HK-2 (cell line): Measurements from ENCODE around the gene ACTA2.

Experiments used
- DNase-seq: peaks from one replicate; pipeline ENCODE4 v3.0.0-alpha.2; 2018; ENCODE audit not compliant: unreplicated experiment

ACTA2 gene

DNA sequence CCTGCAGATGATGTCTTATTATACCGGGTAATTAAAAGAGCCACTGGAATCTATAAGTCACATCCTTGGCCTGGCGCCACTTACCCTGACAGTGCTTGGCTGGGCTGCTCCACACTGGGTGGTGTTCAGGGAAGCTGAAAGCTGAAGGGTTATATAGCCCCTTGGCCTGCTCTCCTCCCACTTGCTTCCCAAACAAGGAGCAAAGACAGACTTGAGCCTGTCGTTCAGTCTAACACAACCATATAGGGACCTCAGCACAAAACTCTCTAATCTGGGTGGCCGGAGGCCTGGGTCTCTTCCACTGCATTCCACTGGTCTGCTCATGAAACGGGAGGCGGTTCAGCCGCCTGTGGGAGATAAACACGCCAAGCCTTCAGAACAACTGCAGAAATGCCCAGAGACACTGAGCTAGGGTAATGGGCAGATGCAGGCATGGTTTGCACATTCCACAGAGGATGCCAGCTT lies at the start of gene ACTA2:
TSS of gene ACTA2 (minus strand) at position 127 of the 465 bp plus-strand sequence. CDS start 3,843 bp downstream, outside the sequence.
- DNase-seq = no peak

DNA sequence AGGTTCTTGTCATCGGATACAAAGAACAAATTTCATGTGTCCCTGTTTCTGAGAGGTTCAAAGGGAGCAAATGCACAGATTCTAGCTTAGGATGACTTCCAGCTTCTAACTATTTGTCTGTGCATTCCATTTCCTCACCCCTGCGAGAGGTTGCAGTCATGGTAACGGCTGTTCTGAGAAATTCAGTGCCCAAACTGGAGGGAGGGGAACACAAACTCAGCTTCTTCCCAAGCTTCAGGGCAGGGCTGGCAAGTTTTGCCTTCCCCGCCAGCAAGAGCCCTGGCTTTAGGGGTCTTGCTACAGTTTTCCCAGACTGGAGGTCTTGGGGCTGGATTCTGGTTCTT lies 49.1 kb upstream of the ACTA2 start:
- no peak for DNase-seq

DNA sequence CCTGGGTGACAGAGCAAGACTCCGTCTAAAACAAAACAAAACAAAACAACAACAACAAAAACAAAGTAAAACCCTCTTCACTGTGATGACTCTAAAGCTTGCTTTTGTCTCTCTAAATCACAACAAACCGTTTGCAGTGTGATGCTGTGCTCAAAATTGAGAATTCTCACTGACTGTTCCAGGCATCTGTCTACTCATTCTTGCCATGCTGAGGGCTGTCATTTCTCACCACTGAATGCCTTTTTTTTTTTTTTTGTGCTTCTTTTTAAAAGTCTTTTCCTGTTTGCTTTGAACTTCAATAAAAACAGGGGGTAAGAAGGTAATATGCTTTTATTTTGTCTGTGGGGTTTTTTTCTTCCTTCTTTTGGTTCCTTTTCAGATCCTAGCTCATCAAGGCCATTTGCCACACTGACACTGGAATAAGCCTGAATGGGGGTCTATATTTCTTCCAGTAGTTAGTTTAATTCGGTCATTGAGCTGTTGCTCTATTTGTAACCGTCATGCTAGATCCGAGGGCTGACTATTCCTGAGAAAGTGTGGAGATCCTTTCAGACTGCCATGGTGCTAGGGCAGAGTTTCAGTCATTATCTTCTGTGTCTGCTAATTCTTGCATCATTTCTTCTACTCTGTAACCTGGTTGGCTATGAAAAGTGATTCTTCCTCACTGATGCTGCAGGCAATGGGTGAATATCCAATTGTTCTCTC lies 48.6 kb upstream of the ACTA2 start:
- no peak for DNase-seq

DNA sequence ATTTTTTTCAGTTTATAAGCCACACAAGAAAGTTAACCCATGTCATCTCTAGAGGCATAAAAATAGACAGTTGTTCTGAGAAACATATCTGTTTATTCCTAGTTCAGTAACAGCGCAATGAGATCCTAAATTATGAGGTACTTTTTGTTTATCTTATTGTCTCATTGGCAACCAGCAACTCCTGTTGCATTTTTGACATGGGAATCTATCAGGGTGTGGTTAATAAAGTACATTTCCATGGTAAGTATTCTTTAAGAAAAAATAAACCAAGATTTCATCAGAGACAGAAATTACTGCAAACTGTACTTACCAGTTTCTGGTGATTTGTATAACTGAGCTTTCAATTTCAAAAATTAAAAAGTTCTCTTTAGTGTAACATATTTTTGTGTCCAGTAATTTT lies 47.1 kb upstream of the ACTA2 start:
- no peak for DNase-seq

DNA sequence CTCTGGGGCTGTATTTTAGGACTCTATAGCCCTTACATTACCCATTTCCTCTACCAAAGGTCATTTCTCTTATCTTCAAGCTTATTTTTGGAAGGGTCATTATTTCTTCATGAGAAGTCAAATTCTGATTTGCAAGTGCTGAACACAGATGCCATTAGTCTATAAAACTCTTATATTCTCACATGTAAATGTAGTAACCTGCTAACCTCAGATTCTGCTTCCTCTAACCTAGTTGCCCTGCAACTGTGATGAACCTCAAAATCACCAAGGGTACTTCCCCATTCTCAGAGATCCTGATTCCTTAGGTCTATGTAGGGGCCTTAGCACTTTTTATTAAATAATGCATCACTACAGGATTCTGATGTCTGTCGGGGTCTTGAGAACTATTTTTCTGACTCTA lies 44.4 kb upstream of the ACTA2 start:
- DNase-seq = no peak

DNA sequence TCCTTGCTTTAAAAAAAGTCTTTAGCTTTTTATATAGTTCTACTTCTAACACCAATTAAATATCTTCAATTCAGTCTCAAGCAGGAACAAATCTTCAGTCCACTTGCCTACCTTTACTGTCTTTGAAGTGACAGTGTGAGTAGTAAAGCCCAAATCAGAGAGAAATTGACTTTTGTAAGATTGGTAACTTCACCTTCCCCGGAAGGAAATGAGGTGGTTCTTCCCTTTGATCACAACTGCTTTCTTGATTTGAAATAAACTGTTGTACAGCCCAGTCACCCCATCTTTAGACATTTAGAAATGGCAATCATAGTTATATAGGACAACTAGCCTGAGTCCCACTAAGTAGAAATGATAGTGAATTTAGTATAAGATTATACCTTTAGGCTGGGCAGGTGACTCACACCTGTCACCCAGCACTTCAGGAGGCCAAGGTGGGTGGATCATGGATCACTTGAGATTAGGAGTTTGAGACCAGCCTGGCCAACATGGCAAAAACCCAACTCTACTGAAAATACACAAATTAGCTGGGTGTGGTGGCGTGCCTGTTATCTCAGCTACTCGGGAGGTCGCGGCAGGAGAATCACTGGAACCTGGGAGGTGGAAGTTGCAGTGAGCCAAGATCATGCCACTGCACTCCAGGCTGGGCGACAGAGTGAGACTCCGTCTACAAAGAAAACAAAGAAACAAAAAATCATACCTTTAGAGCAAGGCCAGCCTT lies 42.7 kb upstream of the ACTA2 start:
- no peak for DNase-seq

DNA sequence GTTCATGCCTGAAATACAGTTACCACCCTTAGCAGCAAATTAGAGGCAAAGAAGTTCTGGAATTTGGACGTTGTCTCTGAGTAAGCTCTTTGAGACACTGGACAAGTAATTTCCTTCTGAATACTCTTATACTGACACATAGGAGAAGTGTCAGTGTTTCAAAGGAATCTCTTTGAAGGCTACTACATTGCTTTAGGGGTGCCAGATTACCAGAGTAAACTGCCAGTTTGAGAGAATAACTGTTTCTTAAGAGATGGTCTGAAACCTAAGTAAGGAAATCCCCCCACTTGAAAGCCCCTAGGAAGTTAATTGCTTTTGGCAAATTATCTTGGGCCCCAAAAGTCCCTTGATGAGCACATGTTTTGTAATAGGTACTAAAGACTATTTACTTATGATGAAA lies 41.4 kb upstream of the ACTA2 start:
- no peak for DNase-seq

DNA sequence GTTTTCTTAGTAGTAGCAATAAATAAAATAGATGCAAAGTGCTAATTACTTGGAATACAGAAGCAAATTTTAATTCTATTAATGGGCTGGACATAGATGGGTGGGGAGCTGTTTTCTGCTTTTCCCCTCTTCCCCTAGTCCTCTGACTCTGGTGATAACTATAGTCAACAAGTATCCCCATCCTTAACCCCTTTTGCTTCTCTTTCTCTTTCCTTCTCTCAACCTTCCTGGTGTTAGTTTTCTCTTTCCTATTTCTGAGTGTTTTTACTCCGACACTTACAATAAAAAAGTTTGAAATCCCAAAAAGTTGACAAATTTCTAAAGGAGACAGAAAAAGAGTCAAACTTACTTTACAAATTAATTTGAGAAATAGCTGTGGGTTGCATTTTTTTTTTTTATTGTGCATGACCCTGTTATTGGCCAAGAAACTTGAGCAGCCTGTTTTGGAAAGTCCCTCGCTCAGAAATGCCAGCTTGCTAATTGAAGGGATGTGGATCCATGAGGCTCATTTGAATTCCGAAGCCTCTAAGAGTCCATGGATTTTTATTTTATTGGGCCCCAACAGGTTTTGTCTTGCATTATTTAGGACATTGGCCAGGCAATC lies 40.5 kb upstream of the ACTA2 start:
- no peak for DNase-seq

DNA sequence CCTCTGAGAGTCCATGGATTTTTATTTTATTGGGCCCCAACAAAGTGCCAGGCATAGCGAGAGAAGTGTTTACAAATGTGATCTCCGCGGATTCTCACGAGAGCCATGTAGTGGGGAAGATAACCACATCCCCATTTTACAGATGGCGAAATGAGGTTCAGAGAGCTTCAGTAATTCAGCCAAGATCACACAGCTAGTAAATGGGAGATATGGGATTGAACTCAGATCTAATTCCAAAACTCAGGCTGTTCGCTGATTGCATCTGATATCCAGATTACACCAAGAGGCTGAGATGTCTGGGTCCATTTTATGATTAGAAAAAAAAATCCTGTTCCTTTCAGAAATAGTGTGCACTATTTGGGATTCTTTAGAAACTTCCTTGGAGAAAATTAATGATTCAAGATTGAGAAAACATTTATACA lies 39.3 kb upstream of the ACTA2 start:
- no peak for DNase-seq

DNA sequence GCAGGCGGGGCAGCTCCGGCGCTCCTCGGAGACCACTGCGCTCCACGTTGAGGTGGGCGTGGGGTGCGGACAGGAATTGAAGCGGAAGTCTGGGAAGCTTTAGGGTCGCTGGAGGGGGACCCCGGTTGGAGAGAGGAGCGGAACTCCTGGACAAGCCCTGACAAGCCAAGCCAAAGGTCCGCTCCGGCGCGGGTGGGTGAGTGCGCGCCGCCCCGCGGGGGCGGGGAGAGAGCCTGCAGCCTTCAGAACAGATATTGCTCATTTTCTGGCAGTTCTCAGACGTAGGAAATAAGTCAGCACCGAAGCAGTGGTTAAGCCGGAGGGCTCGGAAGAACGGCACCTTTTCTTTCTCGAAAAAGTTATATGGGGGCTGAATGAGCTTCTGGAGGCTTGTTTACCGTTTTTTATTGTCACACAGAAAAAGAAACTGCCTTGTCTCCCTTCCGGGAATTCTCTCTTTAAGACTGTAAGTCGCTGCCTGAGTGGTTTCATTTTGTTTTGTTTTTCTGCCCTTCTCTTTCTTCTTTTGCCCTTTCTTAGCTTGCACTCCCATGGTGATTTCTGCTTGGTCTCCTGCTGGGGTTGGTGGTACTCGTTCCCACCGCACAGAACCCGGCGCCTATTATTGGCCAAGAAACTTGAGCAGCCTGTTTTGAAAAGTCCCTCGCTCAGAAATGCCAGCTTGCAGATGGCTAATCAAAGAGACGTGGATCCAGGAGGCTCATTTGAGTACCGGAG lies 38.8 kb upstream of the ACTA2 start:
- DNase-seq = peak; percentile 65

DNA sequence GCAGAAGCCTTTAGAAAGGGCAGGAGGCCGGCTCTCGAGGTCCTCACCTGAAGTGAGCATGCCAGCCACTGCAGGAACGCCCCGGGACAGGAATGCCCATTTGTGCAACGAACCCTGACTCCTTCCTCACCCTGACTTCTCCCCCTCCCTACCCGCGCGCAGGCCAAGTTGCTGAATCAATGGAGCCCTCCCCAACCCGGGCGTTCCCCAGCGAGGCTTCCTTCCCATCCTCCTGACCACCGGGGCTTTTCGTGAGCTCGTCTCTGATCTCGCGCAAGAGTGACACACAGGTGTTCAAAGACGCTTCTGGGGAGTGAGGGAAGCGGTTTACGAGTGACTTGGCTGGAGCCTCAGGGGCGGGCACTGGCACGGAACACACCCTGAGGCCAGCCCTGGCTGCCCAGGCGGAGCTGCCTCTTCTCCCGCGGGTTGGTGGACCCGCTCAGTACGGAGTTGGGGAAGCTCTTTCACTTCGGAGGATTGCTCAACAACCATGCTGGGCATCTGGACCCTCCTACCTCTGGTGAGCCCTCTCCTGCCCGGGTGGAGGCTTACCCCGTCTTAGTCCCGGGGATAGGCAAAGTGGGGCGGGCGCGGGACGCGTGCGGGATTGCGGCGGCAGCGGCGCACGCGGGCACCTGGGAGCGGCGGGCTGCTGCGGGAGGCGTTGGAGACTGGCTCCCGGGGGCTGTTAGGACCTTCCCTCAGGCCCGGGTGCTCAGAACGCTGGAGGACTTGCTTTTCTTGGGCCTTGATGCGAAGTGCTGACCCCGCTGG lies 38.0 kb upstream of the ACTA2 start, which contains the start of gene FAS:
TSS of gene FAS (plus strand) at position 415 of the 777 bp plus-strand sequence. CDS start at position 494, 79 bp downstream.
- peak; percentile 87 for DNase-seq

DNA sequence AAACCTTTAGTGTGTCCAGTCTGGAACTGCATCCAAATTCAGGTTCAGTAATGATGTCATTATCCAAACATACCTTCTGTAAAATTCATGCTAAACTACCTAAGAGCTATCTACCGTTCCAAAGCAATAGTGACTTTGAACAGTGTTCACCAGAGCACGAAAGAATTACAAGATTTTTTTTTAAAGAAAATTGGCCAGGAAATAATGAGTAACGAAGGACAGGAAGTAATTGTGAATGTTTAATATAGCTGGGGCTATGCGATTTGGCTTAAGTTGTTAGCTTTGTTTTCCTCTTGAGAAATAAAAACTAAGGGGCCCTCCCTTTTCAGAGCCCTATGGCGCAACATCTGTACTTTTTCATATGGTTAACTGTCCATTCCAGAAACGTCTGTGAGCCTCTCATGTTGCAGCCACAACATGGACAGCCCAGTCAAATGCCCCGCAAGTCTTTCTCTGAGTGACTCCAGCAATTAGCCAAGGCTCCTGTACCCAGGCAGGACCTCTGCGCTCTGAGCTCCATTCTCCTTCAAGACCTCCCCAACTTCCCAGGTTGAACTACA lies 37.3 kb upstream of the ACTA2 start:
- DNase-seq = no peak

DNA sequence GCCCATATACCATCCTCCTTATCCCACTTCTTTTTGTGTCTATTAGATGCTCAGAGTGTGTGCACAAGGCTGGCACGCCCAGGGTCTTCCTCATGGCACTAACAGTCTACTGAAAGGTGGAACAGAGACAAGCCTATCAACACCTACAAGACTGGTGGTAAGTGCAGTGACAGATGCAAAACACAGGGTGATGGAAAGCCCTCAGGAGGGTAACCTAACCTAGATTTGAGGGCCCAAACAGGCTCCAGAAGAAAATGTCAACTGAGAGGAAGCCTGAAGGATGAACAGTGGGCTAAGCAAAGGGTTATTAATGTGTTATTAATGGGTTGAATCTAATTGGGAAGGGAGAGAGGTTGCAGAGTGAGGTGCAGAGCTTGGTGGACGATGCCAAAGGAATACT lies 36.9 kb upstream of the ACTA2 start:
- no peak for DNase-seq

DNA sequence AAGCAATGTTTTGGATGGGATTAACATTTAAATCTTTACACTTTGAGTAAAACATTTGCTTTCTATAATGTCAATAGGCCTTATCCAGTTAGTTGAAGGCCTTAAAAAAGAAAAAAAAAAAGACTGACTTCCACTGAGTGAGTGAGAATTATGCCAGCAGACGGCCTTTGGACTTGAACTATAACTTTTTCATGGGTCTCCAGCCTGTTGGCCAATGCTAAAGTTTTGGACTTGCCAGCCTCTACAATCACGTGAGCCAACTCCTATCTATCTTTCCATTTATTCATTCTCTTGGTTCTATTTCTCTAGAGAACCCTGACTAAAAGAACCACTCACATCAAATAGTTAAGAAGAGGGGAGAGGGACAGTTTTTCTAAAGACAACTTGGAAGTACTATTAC lies 35.3 kb upstream of the ACTA2 start:
- no peak for DNase-seq

DNA sequence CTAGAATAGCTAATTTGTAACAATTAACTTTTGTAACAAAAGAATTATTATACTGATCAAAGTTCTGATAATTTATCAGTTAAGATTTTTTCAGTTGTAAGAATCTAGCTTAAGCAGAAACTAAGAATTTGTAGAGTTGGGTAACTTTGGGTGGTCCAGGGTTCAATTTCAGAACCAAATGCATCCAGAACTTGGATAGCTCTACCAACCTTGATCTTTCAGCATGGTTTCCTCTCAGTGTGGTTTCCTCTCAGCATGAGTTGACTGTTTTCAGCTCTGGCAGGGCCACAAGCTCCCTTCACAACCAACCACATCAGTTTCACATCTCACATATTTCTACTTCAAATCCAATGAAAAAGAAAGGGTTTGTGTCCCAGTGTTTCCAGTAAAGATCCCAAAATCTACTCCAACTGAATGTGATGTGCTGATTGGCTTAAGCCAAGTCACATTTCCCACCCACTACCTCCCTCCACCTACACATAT lies 34.7 kb upstream of the ACTA2 start:
- no peak for DNase-seq

DNA sequence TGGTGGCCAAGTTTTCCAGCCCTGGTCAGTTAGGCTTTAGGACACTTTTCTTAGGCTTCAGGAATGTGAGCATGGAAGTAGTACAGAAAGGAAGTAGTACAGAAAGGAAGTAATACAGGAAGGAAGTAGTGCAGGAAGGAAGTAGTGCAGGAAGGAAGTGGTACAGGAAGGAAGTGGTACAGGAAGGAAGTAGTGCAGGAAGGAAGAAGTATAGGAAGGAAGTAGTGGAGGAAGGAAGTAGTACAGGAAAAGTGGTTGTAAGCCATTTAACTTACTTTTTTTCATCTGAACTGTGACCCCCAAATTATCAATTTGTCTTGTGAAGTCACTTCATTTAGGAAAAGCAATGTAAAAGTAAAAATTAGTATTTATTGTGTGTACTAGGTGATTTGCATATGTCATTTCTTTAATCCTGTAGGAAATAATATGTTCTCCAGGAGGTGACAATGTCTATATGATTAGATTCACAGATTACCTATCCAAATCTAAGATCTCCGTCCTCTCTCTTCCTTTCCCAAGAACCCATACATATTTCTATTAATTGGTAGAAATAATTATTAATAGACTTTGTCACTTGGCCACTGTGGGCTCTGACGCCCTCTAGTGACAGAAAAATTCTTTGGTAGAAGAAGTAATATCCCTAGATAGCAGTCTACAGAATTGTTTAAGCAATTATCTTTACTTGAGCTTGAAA lies 34.1 kb upstream of the ACTA2 start:
- no peak for DNase-seq

DNA sequence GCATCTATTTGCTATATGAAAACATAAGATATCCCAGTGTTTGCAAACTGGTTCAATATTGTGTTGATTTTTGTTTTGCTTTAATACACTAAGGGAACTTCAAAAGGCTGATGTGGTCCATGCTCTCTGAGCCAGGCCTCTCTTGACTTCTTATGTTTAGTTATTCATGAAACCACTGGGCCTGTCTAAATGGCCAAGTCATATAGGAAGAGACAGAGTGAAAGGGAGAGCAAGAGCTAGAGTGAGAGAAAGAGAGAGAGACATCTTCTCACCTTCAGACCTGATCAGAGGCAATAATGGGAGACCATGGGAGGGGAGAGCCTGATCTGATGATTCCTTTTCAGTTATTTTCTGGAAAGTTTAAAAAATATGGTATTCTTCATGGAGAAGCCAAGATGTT lies 32.0 kb upstream of the ACTA2 start:
- DNase-seq = no peak

DNA sequence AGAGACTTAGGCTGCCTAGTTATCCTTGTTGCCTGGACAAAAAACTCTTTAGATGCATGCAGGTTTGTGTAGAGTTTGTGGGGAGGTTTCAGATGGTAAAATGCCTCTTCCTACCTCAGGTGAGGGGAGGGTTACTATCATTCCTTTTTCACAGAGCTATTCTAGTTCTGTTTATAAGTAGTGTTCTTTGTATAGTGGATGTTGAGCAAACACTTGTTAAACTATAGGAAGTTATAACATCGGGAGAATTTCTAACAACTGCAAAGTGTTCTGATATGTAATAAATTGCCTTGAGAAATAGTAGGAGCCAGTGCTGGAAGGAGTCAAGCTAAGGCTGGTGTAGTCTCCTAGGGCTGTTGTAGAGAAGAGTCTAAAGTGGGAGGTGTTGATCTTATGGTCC lies 31.4 kb upstream of the ACTA2 start:
- no peak for DNase-seq

DNA sequence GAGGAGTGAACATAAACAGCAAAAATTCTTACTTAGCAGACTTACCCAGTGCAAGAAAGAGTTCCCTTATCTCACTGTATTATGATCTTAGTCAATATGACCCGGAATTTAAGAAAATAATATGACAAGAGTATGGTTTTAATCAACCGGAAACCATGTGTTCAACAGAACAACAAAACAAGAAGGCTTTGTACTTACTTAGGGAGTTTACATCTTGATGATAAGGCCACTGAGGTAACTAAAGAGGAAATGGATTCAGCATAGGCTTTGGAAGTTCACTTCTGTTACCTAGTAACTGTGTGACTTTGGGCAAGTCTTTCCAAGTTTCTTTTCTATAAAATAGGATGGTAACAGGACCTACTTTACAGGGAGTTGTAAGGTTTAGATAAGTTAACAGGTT lies 30.6 kb upstream of the ACTA2 start:
- DNase-seq = no peak

DNA sequence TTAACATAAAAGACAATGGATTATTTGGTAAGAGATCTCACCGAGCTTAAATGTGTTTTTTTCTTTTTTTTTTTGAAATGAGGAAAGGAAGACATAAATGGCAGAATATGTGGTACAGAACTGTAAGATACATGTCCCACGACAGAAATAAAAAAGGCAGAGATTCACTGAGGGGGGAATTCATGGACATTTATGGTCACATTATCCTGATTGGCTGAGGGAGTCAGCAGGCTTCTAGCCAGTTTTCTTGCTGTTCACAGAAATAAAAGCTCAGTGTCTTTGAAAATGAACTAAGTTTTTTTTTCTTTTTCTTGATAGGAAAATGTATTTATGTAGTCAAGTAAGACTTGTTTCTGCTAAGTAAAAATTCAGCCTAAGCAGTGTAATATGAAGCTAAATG lies 29.8 kb upstream of the ACTA2 start:
- DNase-seq = no peak
